Calu3 (cell line): Measurements from ENCODE around the gene CEP192. TPM values are rescaled to one million over a fixed set of nuclear protein-coding genes. Genes with fewer than 3 reads are reported as not detected.

Experiments
- BruUV-seq: library from RNA; stranded (reverse); fragments of 400-500 nt; replicated peaks from 2 replicates; lab custom pipeline; 2021; lab: Mats Ljungman, UMichigan
- CTCF ChIA-PET: fragments of 300-600 bp; sonication (Branson Sonifier 250); formaldehyde crosslinking; loops from one replicate; lab custom pipeline; 2022; ENCODE audit warnings: antibody characterized with exemption; lab: Charles Lee
- DNase-seq: peaks from one replicate; pipeline ENCODE4 v3.0.0; 2022
- H3K27ac Mint-ChIP-seq: one replicate; pipeline ENCODE4 v1.8.0; 2022; ENCODE audit warnings: mixed read lengths; ENCODE audit not compliant: unreplicated experiment
- H3K27me3 Mint-ChIP-seq: one replicate; pipeline ENCODE4 v1.8.0; 2022; ENCODE audit warnings: mixed read lengths; ENCODE audit not compliant: unreplicated experiment
- H3K36me3 Mint-ChIP-seq: one replicate; pipeline ENCODE4 v1.8.0; 2022; ENCODE audit warnings: mild to moderate bottlenecking, moderate library complexity, mixed read lengths; ENCODE audit not compliant: insufficient read depth, unreplicated experiment
- H3K4me1 Mint-ChIP-seq: one replicate; pipeline ENCODE4 v1.8.0; 2022; ENCODE audit warnings: mild to moderate bottlenecking, low read depth, mixed read lengths; ENCODE audit not compliant: unreplicated experiment
- H3K4me3 Mint-ChIP-seq: one replicate; pipeline ENCODE4 v1.8.0; 2022; ENCODE audit warnings: mild to moderate bottlenecking, low read depth, moderate library complexity, mixed read lengths; ENCODE audit not compliant: unreplicated experiment
- H3K9me3 Mint-ChIP-seq: one replicate; pipeline ENCODE4 v1.8.0; 2022; ENCODE audit warnings: low read depth, mixed read lengths; ENCODE audit not compliant: unreplicated experiment
- CTCF ChIP-seq: fragments of 200-600 bp; IDR thresholded peaks from one replicate; pipeline ENCODE4 v1.8.0; 2022; ENCODE audit warnings: antibody characterized with exemption; ENCODE audit not compliant: unreplicated experiment
- intact Hi-C: fragments of 100-400 bp; cut with micrococcal nuclease; formaldehyde crosslinking; loops from one replicate; pipeline ENCODE4 v1.10.0; 2022; ENCODE audit not compliant: unreplicated experiment
- total RNA-seq: library from RNA; stranded (reverse); gene quantifications from 2 replicates; pipeline ENCODE4 v1.2.3, GENCODE V29; 2022

CEP192 gene
- total RNA-seq, 1 experiment from 2014 or later: 39.2 TPM

- Mint-ChIP-seq H3K4me1 (no peaks in the 10 kb centered on the region), H3K27ac (no peak overlapping the region), H3K36me3 (no peaks in the 10 kb centered on the region), H3K27me3 (peaks cover 22% of the 10 kb centered on the region), H3K4me3 (no peak overlapping the region), H3K9me3 (peaks cover 5% of the 10 kb centered on the region)
- BruUV-seq: no TSS peak
- DNase-seq: no peak
- intact Hi-C loops: no loop called here
- no peak for TF ChIP-seq CTCF
- CTCF ChIA-PET: interaction anchor here (0.7 kb wide), 1 partner anchor 15 kb away, joined by 4 read pairs; no protein-coding TSS in a partner anchor
Measured at GRCh38 chr18:13145636-13146190, 154.6 kb downstream of the CEP192 start.

GRCh38 chr18:13147130-13147529 lies 156.0 kb downstream of the CEP192 start:
- peaks cover 22% of the 10 kb centered on the region for H3K27me3 Mint-ChIP-seq
- no TSS peak for BruUV-seq
- H3K9me3 Mint-ChIP-seq: peaks cover 5% of the 10 kb centered on the region
- H3K4me1 Mint-ChIP-seq: no peaks in the 10 kb centered on the region
- intact Hi-C loops: no loop called here
- no peak overlapping the region for H3K4me3 Mint-ChIP-seq
- H3K27ac Mint-ChIP-seq: no peak overlapping the region
- no peaks in the 10 kb centered on the region for H3K36me3 Mint-ChIP-seq
- TF ChIP-seq CTCF: no peak
- DNase-seq: no peak
- CTCF ChIA-PET: no interaction called here

- BruUV-seq: no TSS peak
- Mint-ChIP-seq H3K9me3 (no peaks in the 10 kb centered on the region), H3K4me3 (no peak overlapping the region), H3K27me3 (peaks cover 22% of the 10 kb centered on the region), H3K36me3 (no peaks in the 10 kb centered on the region), H3K27ac (no peak overlapping the region), H3K4me1 (no peaks in the 10 kb centered on the region)
- TF ChIP-seq CTCF: no peak
- CTCF ChIA-PET: interaction anchor here (0.5 kb wide), 1 partner anchor 223 kb away, joined by 3 read pairs; no protein-coding TSS in a partner anchor
- intact Hi-C loops: no loop called here
- no peak for DNase-seq
Measured at GRCh38 chr18:13151656-13152055, 160.5 kb downstream of the CEP192 start.

- CTCF ChIA-PET: no interaction called here
- DNase-seq: no peak
- Mint-ChIP-seq H3K9me3 (no peaks in the 10 kb centered on the region), H3K36me3 (no peaks in the 10 kb centered on the region), H3K4me3 (no peak overlapping the region), H3K4me1 (no peaks in the 10 kb centered on the region), H3K27ac (no peak overlapping the region), H3K27me3 (peaks cover 37% of the 10 kb centered on the region)
- intact Hi-C loops: loop anchor here (5.0 kb wide), 1 partner anchor 431 kb away; no protein-coding TSS in a partner anchor
- BruUV-seq: no TSS peak
- no peak for TF ChIP-seq CTCF
Measured at GRCh38 chr18:13158428-13158827, 167.3 kb downstream of the CEP192 start.
